HUES48 (cell line): ENCODE data around the gene WNT7B.

Source experiments
- H3K27ac ChIP-seq: one replicate; pipeline ENCODE4 v1.7.0; 2013; ENCODE audit warnings: low read depth, low read length, inconsistent platforms
- H3K27me3 ChIP-seq: 2 replicates; pipeline ENCODE4 v1.6.1; 2013; ENCODE audit warnings: mild to moderate bottlenecking, low read length; ENCODE audit not compliant: control insufficient read depth, insufficient read depth
- H3K36me3 ChIP-seq: 2 replicates; pipeline ENCODE4 v1.6.1; 2013; ENCODE audit warnings: low read length; ENCODE audit not compliant: control insufficient read depth, insufficient read depth
- H3K4me1 ChIP-seq: 2 replicates; pipeline ENCODE4 v1.6.1; 2013; ENCODE audit warnings: mild to moderate bottlenecking, low read length; ENCODE audit not compliant: control insufficient read depth, insufficient read depth
- H3K4me3 ChIP-seq: 2 replicates; pipeline ENCODE4 v1.5.1; 2013; ENCODE audit warnings: mild to moderate bottlenecking, low read depth, low read length
- H3K9ac ChIP-seq: 2 replicates; pipeline ENCODE4 v1.6.1; 2013; ENCODE audit warnings: mild to moderate bottlenecking, low read depth, low read length, moderate library complexity
- H3K9me3 ChIP-seq: 2 replicates; pipeline ENCODE4 v1.6.1; 2013; ENCODE audit warnings: low read length; ENCODE audit not compliant: control insufficient read depth, insufficient read depth

The WNT7B gene

DNA sequence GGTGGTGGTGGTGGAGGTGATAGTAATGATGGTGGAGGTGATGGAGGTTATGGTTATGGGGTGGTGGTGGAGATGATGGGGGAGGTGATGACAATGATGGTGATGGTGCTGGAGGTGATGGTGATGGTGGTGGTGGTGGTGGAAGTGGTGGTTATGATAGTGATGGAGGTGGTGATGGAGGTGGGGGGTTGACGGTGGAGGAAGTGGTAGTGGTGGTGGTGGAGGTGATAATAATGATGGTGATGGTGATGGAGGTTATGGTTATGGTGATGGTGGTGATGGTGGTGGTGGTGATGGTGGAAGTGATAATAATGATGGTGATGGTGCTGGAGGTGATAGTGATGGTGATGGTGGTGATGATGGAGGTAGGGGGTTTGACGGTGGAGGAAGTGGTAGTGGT lies 16.9 kb upstream of the WNT7B start:
- no peaks in the 10 kb centered on the region for H3K4me1 ChIP-seq
- H3K4me3 ChIP-seq = no peak overlapping the region
- no peaks in the 10 kb centered on the region for H3K36me3 ChIP-seq

DNA sequence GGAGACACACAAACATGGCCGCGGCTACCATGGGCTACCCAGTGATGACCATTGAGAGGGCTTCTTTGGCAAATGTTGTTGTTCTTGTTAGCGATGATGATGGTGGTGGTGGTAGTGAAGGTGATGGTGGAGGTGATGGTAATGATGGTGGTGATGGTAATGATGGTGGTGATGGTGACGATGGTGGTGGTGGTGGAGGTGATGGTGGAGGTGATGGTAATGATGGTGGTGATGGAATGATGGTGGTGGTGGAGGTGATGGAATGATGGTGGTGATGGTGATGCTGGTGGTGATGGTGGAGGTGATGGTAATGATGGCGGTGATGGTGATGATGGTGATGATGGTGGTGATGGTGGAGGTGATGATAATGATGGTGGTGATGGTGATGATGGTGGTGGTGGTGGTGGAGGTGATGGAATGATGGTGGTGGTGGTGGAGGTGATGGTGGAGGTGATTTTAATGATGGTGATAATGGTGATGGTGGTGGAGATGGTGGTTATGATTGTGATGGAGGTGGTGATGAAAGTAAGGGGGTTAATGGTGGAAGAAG lies 16.3 kb upstream of the WNT7B start:
- Histone ChIP-seq H3K4me1 (no peaks in the 10 kb centered on the region), H3K9ac (no peak overlapping the region), H3K9me3 (no peaks in the 10 kb centered on the region), H3K4me3 (no peak overlapping the region), H3K36me3 (no peaks in the 10 kb centered on the region), H3K27ac (no peak overlapping the region), H3K27me3 (no peaks in the 10 kb centered on the region)

More for the DNA sequence above, 16.9 kb upstream of the WNT7B start:
- Histone ChIP-seq H3K27ac (no peak overlapping the region), H3K27me3 (no peaks in the 10 kb centered on the region), H3K9me3 (no peaks in the 10 kb centered on the region), H3K9ac (no peak overlapping the region)

- H3K27me3 ChIP-seq = no peaks in the 10 kb centered on the region
- H3K9ac ChIP-seq = no peak overlapping the region
- no peaks in the 10 kb centered on the region for H3K9me3 ChIP-seq
- no peak overlapping the region for H3K27ac ChIP-seq
- no peak overlapping the region for H3K4me3 ChIP-seq
- H3K4me1 ChIP-seq = no peaks in the 10 kb centered on the region
- no peaks in the 10 kb centered on the region for H3K36me3 ChIP-seq
Observed at GRCh38 chr22:45992737-45993136, 15.8 kb upstream of the WNT7B start.

DNA sequence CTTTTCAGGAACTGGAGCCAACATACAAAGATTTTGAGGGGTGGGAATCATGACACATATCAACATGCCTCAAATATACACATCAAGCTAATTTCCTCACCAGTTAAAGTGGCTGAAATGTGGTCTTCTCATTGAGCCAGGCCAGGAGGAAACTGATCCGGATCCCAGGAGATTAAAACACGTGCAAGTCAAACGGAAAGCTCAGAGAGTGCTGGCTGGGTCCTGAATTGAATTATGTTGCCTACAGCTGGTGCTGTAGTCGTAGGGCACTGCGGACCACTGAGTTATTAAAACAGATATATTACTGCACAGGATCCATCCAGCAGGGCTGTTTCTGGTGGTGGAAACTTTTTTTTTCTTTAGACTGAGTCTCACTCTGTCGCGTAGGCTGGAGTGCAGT lies 14.1 kb upstream of the WNT7B start:
- Histone ChIP-seq H3K9ac (no peak overlapping the region), H3K4me1 (no peaks in the 10 kb centered on the region), H3K4me3 (no peak overlapping the region), H3K36me3 (no peaks in the 10 kb centered on the region), H3K27ac (no peak overlapping the region), H3K9me3 (no peaks in the 10 kb centered on the region), H3K27me3 (no peaks in the 10 kb centered on the region)

- Histone ChIP-seq H3K4me3 (no peak overlapping the region), H3K27ac (no peak overlapping the region), H3K9ac (no peak overlapping the region), H3K27me3 (no peaks in the 10 kb centered on the region), H3K4me1 (no peaks in the 10 kb centered on the region), H3K9me3 (no peaks in the 10 kb centered on the region), H3K36me3 (no peaks in the 10 kb centered on the region)
Observed at GRCh38 chr22:45987136-45987861, 10.3 kb upstream of the WNT7B start.

DNA sequence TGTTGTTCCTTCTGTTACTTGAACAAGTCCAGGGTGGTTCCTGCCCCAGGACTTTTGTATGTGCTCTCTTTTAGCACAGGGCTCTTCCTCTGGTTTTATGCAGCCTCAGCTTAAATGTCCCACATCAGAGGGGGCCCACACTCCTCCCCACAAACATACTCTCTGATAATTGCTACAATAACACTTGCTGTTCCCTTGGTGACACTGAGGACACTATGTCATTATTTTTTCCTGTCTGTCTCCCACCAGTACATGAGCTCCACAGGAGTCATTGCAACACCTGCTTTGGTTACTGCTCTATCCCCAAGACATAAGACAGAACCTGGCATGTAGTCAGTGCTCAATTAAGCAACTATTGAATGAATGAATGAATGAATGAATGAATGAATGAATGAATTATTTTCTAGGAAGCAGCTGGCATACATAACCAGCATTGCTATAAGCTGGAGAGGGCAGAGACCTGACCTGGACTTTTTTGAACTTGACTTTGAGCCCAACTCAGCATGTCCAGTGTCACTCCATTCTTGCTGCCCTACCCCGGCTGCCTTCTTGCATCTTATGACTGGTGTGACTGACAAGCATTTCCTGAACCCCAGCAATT lies 7.5 kb upstream of the WNT7B start:
- Histone ChIP-seq H3K27me3 (peaks cover 5% of the 10 kb centered on the region; the same call in 1 of the 2 replicates), H3K4me1 (no peaks in the 10 kb centered on the region), H3K27ac (no peak overlapping the region), H3K4me3 (no peak overlapping the region), H3K36me3 (no peaks in the 10 kb centered on the region), H3K9ac (no peak overlapping the region), H3K9me3 (no peaks in the 10 kb centered on the region)

- Histone ChIP-seq H3K36me3 (no peaks in the 10 kb centered on the region), H3K4me3 (no peak overlapping the region), H3K27me3 (peaks cover 9% of the 10 kb centered on the region), H3K27ac (no peak overlapping the region), H3K4me1 (no peaks in the 10 kb centered on the region), H3K9me3 (no peaks in the 10 kb centered on the region), H3K9ac (no peak overlapping the region)
Observed at GRCh38 chr22:45983797-45984196, 6.8 kb upstream of the WNT7B start.

- no peak overlapping the region for H3K27ac ChIP-seq
- no peaks in the 10 kb centered on the region for H3K36me3 ChIP-seq
- H3K9ac ChIP-seq = no peak overlapping the region
- no peak overlapping the region for H3K4me3 ChIP-seq
- H3K9me3 ChIP-seq = no peaks in the 10 kb centered on the region
- peaks cover 38% of the 10 kb centered on the region for H3K27me3 ChIP-seq
- peaks cover 7% of the 10 kb centered on the region for H3K4me1 ChIP-seq
Observed at GRCh38 chr22:45980761-45981160, 3.8 kb upstream of the WNT7B start.

DNA sequence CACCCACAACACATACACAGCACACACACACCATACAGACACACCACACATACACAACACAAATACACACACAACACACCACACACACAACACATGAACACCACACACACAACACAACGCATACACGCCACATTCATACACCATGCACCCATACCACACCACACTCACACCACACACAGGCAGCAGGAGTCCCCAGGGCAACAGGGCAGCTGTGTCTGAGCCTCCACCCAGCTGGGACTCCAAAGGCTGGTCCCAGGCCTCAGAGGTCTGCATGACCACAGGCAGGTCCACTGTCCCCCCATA lies 3.3 kb upstream of the WNT7B start:
- H3K36me3 ChIP-seq = no peaks in the 10 kb centered on the region
- no peaks in the 10 kb centered on the region for H3K9me3 ChIP-seq
- H3K27ac ChIP-seq = no peak overlapping the region
- no peak overlapping the region for H3K4me3 ChIP-seq
- H3K27me3 ChIP-seq = peaks cover 44% of the 10 kb centered on the region
- H3K4me1 ChIP-seq = peaks cover 11% of the 10 kb centered on the region
- H3K9ac ChIP-seq = no peak overlapping the region

GRCh38 chr22:45978275-45978713 lies 1.3 kb upstream of the WNT7B start:
- Histone ChIP-seq H3K4me3 (peak overlapping the region; percentile 65; the same call in 1 of the 2 replicates), H3K4me1 (peaks cover 20% of the 10 kb centered on the region), H3K9ac (no peak overlapping the region), H3K9me3 (peaks cover 4% of the 10 kb centered on the region), H3K27ac (no peak overlapping the region), H3K36me3 (no peaks in the 10 kb centered on the region), H3K27me3 (peaks cover 63% of the 10 kb centered on the region)

- H3K27ac ChIP-seq = no peak overlapping the region
- H3K27me3 ChIP-seq = peaks cover 69% of the 10 kb centered on the region
- peak overlapping the region; percentile 65; the same call in 1 of the 2 replicates for H3K4me3 ChIP-seq
- peaks cover 10% of the 10 kb centered on the region for H3K9me3 ChIP-seq
- H3K4me1 ChIP-seq = peaks cover 20% of the 10 kb centered on the region
- no peak overlapping the region for H3K9ac ChIP-seq
- no peaks in the 10 kb centered on the region for H3K36me3 ChIP-seq
Observed at GRCh38 chr22:45977551-45978274, 751 bp upstream of the WNT7B start.
